BJ (cell line): ENCODE data around the gene KRTAP20-2. TPM values are rescaled to one million over a fixed set of nuclear protein-coding genes. Genes with fewer than 3 reads are reported as not detected.

Experiments used
- CTCF ChIA-PET: fragments of 350-600 bp; formaldehyde crosslinking; extraction: SDS; loops from one replicate; lab custom pipeline; 2021; ENCODE audit warnings: antibody characterized with exemption, inconsistent platforms; lab: Yijun Ruan, JAX
- POLR2A ChIA-PET: fragments of 300-600 bp; sonication (Branson Sonifier 250); formaldehyde crosslinking; extraction: SDS; loops from one replicate; lab custom pipeline; 2021; ENCODE audit warnings: antibody characterized with exemption; lab: Charles Lee
- DNase-seq: peaks from one replicate; pipeline ENCODE4 v3.0.0-alpha.2; 2011; ENCODE audit warnings: low read depth
- H3K27me3 ChIP-seq: 2 replicates; pipeline ENCODE4 v1.6.0; 2011; ENCODE audit warnings: low read length; ENCODE audit not compliant: control insufficient read depth, insufficient read depth
- H3K36me3 ChIP-seq: 2 replicates; pipeline ENCODE4 v1.5.1; 2011; ENCODE audit warnings: low read length; ENCODE audit not compliant: control insufficient read depth, insufficient read depth
- H3K4me3 ChIP-seq: 2 replicates; pipeline ENCODE4 v1.5.1; 2011; ENCODE audit warnings: low read depth, mild to moderate bottlenecking, control low read depth, low read length
- polyA plus RNA-seq: library from polyadenylated mRNA; depleted of rRNA; stranded (reverse); fragments of >200 nt; gene quantifications from 2 replicates; pipeline ENCODE4 v1.2.3, GENCODE V29; 2011
- TF ChIP-seq, protein P1 (sequence below): IDR thresholded peaks from 2 replicates; pipeline ENCODE4 v1.5.1; 2011; ENCODE audit warnings: low read depth, mild to moderate bottlenecking, control low read depth, inconsistent platforms, low read length, moderate library complexity; ENCODE audit not compliant: insufficient read depth

Gene KRTAP20-2
- polyA plus RNA-seq, 1 experiment = not detected

DNA sequence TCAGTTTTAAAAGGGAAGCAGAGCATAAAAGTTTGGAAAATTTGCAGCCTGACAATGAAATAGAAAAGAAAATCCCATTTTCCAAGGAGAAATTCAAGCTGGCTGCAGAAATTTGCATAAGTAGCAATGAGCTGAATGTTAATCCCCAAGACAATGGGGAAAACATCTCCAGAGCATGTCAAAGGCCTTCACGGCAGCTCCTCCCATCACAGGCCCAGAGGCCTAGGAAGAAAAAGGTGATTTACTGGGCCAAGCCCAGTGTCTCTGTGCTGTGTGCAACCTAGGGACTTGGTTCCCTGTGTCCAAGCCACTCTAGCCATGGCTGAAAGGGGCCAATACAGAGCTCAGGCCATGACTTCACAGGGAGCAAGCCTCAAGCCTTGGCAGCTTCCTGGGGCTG, 33.8 kb downstream of the KRTAP20-2 start:
- no peak for DNase-seq
- Histone ChIP-seq H3K27me3 (no peaks in the 10 kb centered on the region), H3K36me3 (no peaks in the 10 kb centered on the region), H3K4me3 (no peak overlapping the region)
- TF ChIP-seq, protein P1, sequence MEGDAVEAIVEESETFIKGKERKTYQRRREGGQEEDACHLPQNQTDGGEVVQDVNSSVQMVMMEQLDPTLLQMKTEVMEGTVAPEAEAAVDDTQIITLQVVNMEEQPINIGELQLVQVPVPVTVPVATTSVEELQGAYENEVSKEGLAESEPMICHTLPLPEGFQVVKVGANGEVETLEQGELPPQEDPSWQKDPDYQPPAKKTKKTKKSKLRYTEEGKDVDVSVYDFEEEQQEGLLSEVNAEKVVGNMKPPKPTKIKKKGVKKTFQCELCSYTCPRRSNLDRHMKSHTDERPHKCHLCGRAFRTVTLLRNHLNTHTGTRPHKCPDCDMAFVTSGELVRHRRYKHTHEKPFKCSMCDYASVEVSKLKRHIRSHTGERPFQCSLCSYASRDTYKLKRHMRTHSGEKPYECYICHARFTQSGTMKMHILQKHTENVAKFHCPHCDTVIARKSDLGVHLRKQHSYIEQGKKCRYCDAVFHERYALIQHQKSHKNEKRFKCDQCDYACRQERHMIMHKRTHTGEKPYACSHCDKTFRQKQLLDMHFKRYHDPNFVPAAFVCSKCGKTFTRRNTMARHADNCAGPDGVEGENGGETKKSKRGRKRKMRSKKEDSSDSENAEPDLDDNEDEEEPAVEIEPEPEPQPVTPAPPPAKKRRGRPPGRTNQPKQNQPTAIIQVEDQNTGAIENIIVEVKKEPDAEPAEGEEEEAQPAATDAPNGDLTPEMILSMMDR = no peak
- ChIA-PET CTCF (no interaction called here), POLR2A (no interaction called here)

GRCh38 chr21:30672985-30673650, 38.1 kb downstream of the KRTAP20-2 start:
- H3K36me3 ChIP-seq = no peaks in the 10 kb centered on the region
- TF ChIP-seq, protein P1 = no peak
- POLR2A ChIA-PET = no interaction called here
- CTCF ChIA-PET = no interaction called here
- DNase-seq = no peak
- H3K27me3 ChIP-seq = no peaks in the 10 kb centered on the region
- H3K4me3 ChIP-seq = no peak overlapping the region

DNA sequence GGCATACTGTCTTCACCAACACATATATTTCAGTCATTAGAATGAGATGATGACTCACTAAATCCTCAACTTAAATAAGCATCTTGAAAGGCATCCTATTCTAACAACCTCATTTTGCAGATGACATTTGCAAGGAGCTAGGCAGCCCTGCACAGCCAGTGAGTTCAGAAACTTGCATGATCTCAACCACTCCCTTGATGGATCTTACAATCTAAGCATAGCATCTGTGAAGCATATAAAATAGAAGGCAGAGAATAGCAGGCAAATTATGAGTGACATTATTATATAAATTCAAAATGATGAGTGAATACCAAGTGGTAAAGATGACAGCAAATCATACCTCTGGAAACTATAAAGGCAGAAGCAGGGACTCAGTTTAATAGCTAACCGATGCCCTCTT, 39.3 kb downstream of the KRTAP20-2 start:
- CTCF ChIA-PET = no interaction called here
- Histone ChIP-seq H3K4me3 (no peak overlapping the region), H3K36me3 (no peaks in the 10 kb centered on the region), H3K27me3 (no peaks in the 10 kb centered on the region)
- DNase-seq = no peak
- POLR2A ChIA-PET = no interaction called here
- TF ChIP-seq, protein P1 = no peak

- Histone ChIP-seq H3K36me3 (no peaks in the 10 kb centered on the region), H3K4me3 (no peak overlapping the region), H3K27me3 (no peaks in the 10 kb centered on the region)
- ChIA-PET POLR2A (no interaction called here), CTCF (no interaction called here)
- TF ChIP-seq, protein P1 = no peak
- no peak for DNase-seq
These were observed 41.7 kb downstream of the KRTAP20-2 start for GRCh38 chr21:30676737-30677136.

- ChIA-PET CTCF (no interaction called here), POLR2A (no interaction called here)
- TF ChIP-seq, protein P1 = no peak
- DNase-seq = no peak
- Histone ChIP-seq H3K27me3 (no peaks in the 10 kb centered on the region), H3K36me3 (no peaks in the 10 kb centered on the region), H3K4me3 (no peak overlapping the region)
These were observed 45.6 kb downstream of the KRTAP20-2 start for GRCh38 chr21:30680586-30680985.
